ENCODE results near the gene ACOT7.

DNA sequence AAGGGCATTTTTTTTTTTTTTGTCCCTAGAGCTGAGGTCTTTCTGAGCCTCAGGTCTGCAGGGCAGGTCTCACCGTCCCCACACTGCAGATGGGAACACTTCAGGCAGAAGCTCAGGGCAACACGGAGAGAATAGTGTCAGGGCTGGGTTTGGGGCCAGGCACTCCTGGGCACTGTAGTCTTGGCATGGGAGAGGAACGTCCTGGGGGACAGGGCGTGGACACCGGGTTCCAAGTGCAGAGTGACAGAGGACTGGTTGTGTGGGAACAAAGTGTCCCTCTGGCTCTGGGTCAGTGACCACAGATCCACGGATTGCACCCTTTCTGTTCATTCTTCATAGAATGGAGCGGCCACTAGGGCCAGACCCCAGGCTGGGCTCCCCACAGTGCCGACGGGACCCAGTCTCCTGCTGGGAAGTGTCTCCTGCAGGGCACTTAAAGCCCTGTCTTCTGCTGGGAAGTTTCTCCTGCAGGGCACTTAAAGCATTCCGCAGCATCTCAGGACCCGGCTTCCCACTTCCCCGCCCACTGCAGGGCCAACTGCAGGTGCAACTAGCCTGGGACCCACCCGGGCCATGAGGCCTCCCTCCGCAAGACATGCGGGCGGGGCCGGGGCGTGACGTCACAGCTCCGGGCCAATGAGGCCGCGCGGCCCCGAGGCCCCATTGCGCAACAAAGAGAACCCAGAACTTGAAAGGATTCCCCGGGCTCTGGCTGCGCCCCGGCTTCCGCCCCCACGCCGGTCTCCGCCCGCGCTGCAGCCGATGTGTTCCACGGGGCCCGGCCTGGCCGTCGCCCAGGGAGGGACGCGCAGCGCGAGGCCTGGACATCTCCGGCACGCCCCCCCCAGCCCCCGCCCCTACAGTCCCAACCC, 133.8 kb downstream of the ACOT7 start:
- no peak for TF ChIP-seq ZNF274 (IDR thresholded peaks at IDR 0.05; ENCODE audit: low read depth, low read length)
- TF ChIP-seq YY1 (IDR thresholded peaks at IDR 0.05; ENCODE audit: insufficient read depth, insufficient read length), result no peak
- TF ChIP-seq SUZ12 (IDR thresholded peaks at IDR 0.05; ENCODE audit: extremely low read depth, insufficient read depth, insufficient read length), result no peak
